ENCODE measurements around the gene PLCXD1. TPM values are rescaled to one million over a fixed set of nuclear protein-coding genes. Genes with fewer than 3 reads are reported as not detected.

The PLCXD1 gene
- total RNA-seq, 1 donor from 2014 or later: 14.4 TPM

DNA sequence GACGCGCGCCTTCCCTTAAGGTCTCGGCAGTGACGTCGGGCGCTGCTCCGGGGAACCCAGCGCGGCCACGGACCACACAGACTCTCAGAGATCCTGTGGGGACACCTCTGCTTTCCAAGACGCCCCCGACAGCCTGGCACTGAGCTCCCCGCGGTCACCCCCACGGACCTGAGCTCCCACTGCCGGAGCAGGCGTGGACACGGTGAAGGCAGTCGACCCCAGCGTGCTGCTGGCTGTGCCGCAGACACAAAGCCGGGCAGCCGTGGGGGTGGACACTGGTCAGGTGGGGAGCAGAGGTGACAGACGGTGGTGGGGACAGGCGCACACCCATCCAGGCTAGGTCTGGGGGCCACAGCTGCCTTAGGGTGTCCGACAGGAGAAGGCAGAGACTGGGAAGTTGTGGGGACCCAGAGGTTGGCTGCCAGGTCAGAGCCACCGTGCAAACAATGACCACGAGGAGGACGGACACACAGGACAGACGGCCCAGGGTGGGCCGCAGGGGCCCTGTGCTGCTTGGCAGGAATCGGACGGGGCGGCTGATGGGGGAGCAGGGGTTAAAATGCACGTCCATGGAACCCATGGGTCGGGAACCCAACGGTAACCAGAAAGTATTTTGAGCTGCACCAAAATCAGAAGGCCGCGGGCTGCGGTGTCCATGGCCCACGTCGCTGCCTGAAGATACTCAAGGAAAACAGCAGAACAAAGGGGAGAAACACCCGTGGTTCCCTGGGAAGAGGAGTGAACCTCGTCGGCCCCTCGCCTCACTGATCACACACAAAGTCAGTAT, 54.0 kb downstream of the PLCXD1 start:
- no peak for DNase-seq

DNA sequence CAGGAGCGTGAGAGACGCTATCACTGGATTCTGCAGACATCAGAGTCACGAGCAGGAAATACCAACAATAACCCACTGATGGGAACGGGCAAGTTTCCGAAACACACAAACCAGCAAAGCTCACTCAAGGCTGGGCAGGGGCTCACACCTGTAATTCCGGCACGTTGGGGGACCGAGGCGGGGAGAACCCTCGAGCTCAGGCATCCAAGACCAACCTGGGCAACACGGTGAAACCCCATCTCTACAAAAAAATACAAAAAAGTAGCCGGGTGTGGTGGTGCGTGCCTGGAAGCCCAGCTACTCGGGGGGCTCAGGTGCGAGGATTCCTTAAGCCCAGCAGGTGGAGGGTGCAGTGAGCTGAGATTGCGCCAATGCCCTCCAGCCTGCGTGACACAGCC, 54.6 kb downstream of the PLCXD1 start:
- no peak for DNase-seq

DNA sequence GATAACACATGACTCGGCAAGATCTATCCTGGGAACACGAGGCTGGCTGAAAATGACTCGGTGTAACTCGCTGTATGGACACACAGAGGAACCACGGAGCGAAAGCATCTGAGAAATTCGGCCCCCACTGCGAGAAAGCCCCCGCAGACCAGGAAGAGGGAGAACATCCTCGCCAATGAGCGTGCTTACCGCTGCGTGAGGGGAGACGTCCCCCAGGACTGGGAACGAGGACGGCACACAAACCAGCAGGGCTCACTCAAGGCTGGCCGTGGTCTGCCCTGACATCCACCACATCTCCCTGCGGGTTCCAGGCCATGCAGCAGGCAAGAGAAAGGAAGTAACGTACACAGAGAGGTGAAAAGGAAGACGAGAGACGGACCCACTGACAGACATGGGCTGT, 55.0 kb downstream of the PLCXD1 start:
- DNase-seq: no peak

DNA sequence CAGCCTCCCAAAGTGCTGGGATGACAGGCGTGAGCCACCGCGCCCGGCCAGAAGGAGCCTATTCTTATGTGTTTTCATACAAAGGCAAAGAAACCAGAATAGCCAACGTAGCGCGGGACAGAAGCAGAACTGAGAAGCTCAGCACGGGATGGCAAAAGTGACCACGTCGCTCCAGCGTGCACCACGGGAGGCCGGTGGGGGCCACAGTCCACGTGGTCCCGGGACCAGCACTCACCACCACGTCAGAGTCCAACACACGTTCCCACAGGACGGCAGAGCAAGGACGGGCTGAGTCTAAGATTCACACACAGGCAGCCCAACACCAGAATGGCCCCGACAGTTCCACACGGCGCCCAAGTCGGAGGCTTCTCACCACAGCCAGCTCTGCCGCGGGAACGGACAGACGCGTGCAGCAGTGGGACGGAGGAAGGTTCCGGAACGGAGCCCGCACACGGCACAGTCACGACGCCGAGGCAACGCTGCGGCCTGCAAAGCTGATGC, 56.2 kb downstream of the PLCXD1 start:
- no peak for DNase-seq

DNA sequence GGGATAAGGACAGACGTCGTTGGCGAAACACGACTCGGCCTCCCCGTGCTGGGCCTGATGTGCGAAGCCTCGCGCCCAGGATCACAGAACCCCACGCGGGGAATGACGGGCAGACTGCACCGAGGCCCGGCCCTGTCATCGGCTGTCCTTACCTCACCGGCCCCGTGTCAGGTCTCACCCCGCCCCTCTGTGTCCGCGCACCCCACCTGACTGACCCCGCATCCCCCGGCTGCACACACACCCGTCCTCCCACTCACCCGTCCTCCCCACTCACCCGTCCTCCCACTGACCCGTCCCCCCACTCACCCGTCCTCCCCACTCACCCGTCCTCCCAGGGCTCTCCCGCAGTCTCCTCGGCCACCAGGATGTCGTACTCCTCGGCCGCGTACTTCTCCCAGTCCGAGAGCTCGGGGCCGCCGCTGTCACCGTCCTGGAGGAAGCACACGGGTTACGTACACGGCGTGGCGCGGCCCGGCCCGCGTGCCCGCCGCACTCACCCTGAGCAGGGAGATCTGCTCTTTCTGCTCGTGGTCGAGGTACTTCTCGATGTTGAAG, 57.2 kb downstream of the PLCXD1 start:
- no peak for DNase-seq

DNA sequence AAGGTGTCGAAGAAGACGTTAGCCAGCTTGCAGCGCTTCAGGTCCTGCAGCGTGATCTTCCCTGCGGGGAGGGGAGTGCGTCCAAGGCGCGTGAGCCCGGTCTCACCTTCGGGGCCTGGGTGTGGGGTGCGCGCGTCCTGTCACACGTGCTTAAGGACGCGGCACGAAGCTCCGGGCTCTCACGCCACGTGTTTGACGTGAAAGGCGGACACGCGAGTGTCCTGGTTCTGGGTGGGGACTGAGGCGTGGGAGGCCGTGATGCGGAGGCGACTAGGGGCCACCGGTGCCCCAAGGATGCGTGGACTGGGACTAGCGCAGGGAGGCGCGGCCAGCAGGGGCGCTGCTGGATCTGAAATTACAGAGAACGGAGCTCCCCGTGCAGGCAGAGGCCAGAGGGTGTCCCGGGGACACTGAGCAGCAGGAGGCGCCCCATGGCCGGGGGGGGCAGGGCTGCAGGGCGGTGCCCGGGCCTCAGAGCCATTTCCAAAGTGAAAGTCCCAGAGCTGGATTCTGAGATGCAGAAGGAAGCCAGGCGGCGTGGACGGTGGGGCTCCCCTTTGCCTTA, 57.7 kb downstream of the PLCXD1 start:
- no peak for DNase-seq

DNA sequence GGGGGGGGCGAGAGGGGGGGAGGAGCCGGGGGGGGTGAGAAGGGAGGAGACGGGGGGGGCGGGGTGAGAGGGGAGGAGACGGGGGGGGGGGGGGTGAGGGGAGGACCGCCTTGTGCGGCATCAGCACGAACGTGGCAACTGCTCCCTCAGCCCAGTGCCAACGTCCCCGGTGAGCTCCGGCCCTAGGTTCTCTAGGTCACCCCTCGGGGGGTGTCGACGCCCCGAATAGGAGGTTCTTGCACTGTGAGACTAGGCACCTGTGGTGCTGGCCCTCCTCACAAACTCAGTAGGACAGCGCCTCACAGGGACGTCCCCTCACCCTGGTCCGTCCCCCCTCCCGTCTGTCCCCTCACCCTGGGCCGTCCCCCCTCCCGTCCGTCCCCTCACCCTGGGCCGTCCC, 58.9 kb downstream of the PLCXD1 start:
- no peak for DNase-seq

DNA sequence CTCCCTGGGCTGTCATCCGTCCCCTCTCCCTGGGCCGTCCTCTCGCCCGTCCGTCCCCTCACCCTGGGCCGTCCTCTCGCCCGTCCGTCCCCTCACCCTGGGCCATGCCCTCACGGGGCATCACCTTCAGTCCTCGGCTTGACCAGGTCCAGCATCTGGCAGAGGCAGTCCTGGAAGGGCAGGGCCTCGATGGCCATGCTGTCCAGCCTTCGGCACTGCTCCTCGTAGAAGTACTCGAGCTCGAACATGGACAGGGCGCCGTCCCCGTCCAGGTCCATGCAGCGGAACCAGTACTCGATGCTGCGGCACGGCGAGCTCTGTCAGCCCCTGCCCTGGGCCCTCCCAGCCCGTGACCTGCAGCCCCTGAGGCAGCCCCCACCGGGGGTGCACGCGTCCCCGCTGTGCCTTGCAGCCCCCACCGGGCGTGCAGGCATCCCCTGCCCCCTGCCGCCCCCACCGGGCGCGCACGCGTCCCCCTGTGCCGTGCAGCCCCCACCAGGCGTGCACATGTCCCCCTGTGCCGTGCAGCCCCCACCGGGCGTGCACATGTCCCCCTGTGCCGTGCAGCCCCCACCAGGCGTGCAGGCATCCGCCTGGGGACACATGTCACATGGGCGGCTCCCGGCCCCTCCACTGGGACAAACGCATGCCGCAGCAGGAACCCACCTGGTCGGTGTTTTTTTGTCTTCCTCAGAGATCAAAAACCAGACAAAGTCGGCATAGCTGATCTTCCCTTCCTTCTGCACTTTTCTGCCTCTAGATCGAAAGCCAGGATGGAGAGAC, 59.7 kb downstream of the PLCXD1 start:
- no peak for DNase-seq

DNA sequence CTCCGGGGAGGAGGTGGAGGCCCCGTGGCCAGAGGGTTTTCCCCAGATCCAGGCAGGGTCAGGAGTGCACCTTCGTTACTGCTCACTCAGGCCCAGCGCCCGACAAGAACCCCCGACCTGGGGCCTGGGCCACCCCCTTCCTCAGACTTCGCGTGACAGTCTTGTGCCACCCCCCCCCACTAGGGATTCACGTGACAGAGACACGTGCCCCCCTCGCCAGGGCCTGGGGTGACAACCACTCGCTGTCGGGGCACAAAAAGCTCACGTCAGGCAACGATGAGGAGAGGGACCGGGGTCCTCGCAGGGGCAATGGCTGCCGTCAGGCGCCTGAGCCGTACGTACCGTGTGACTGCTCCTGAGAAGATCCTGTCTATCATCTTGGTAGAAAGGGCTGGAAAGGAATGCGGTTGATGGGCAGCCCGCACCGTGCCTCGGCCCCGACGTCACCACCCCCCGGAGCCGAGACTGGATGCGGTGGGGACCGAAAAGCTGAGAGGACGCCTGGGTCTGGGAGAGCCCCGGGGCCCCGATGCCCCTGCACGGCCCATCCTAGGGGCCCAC, 60.4 kb downstream of the PLCXD1 start:
- DNase-seq: no peak

DNA sequence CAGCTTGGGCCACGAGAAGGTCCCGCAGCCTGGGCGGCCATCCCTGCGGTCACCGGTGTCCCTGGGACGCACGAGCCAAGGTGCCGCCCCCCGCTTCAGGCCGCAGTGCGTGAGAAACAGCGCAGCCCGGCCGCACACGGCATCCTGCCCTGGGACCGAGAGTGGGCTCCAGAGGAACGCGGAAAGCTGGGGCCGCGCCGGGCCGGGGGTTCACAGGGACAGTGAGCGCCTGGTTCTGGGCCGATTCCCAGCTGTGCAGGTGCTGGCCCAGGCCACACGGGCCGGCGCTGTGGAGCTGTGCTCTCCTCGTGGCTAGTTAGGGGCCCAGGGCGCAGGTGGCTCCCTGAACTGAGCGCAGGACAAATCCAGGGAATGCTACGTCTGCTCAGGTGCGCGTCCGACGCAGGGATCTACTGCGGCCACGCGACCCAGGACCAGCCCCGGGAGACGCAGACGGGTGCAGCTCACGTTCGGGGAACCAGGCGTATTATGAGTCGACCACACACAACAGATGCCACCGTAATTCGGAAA, 63.3 kb downstream of the PLCXD1 start:
- no peak for DNase-seq

DNA sequence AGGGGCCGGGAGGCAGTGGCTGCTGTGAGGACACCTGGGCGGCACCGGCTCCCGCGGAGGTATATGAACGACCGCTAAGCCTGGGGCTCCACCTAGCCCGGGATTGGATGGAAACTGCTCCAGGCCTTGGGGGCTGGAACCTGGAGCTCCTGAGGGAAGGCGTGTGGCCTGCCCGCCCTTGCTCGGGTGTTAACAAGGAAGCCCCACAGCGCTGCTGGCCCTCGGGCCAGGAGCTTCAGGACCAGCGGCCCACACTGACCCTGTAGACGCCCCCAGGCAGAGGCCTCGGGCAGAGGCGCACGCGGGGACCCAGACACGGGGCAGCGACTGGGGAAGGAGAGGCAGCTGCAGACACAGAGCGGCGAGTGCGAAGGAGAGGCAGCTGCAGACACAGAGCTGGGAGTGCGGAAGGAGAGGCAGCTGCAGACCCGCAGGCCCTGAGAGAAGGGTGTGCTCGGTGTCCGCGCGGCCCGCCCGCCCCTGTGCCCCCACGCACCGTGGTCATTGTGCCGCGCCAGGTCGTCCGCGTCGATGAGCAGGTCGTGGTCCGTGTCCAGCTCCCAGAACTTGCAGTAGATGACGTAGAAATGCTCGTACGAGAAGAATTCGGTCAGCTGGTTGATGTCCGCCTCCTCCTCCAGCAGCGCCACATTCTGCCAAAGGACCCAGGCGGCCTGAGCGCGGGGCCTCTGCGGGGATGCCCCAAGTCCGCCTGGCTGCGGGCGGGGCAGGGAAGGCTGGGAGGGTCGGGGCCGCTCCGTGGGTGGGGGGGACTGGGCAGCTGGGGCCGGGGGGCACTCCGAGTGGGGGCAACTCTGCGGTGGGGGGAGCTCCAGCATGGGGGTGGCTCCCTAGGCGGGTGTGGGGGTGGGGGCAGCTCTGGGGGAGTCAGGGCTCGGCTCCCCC, 64.1 kb downstream of the PLCXD1 start:
- no peak for DNase-seq

DNA sequence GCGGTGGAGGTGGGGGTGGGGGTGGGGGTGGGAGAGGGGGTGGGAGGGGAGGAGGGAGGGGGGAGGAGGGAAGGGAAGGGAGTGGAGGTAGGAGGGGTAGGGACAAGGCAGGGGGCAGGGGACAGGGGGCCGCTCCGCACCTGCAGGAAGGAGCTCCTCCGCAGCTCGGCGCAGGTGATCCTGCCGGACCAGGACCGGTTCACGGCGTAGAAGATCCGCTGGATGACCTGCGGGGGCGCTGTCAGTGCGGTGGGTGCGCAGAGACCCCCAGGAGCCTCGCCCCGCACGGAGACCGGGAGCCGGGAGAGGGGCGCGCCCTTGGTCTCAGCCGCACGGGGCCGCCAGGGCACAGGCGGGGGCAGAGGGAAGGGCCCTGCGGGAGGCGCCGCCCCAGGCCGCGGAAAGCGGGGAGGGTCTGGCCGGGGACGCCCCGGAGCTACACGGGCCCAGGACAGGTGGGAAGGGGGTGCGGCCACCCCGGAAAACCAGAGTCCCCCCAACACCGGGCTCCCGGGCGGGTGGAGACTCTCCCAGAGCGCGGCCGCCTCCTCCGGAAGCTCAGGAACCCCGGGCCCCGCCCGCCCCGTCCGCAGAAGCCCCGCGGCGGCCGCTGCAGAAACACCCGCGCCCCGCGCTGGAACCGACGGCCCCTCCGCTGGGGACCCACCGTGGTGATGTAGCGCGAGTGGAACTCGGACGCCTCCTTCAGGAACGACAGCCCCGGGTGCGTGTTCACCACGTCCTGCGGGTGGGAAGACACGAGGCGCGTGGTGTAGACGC, 65.0 kb downstream of the PLCXD1 start:
- no peak for DNase-seq

DNA sequence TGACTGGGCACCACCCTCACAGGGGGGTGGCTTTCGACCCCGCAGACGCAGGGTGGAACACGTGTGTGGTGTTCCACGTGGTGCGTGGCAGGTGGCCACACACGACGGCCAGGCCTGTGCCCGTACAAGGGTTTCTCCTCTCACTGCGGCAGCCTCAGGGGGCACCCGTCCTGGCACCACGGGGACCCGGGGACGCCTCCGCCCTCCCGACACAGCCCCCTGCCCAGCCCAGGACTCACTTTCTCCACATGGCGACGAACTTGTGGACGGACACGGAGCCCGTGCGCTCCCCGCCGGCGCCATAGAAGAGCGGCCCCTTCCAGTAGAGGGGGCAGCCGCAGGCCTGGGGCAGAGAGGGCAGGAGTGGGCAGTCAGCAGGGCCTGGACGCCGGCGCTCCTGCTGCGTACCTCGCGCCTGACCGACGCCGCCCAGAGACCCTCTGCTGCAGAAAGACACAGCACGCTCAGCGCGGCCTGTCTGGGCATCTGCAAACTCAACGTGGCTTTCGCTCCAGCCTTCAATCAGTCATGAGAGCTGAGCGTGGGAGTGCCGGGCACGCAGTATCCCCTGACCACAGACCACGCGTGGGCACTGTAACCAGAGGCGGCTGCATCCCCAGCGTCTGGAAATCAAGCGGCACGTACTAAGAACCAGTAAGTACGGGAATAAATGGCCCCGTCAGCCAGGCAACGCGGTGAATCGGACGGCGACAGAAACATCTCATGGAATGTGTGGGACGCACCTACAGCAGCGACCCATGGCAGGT, 66.4 kb downstream of the PLCXD1 start:
- DNase-seq: no peak

DNA sequence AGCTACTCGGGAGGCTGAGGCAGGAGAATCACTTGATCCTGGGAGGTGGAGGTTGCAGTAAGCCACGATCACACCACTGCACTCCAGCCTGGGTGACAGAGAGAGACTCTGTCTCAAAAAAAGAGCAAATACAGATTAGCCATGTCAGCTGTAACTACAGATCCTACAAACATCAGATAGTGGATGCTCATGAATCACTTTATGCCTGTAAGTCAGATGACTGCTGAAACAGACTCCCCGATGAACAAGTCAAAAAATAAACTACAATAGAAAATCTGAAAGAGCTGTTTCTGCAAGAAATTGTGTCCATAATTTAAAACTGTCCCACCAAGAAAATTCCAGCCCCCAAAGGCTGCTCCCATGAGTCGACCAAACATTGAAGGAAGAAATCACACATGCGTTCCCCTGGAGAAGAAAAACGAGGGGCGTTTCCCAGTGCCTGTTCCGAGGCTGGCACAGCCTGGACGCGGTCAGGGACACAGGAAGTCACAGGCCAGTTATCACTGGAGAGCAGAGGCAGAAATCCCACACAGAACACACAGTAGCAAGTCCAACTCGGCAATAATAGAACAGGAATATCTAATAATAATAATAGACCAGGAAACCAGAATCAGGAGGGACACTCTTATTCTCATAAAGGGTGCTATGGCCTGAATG, 67.4 kb downstream of the PLCXD1 start:
- no peak for DNase-seq

DNA sequence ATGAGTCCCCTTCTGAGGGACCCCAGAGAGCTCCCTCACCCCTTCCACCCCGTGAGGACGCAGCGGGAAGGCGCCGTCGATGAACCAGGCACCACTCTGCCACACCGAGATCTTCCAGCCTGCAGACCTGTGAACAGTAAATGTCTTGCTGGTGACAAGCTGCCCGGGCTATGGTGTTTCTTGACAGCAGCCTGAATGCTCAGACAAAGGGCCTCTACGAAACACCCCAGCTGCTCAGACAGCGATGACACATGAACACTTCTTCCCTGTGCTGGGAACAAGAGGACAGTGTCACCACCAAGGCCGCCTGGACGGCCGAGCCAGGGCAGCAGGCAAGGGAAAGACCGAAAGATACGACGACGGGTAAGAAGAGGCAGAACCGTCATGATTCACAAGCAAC, 68.0 kb downstream of the PLCXD1 start:
- DNase-seq: no peak

DNA sequence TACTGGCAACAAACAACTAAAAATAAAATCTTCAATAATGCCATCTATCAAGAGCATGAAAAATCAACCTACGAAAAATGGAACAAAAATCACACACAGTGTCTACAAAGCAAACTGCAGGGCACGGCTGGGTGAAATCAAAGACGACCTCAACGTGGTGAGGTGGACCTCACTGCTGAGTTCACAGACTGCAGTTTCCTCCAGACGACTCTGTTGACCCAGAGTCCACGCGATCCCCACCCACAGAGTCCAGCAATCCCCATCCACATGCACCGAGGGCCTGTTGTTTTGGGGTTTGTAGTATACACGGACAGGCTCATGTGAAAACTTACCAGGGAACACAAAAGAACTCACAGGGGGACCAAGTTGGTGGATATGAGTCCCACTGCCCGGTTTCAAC, 68.5 kb downstream of the PLCXD1 start:
- no peak for DNase-seq

DNA sequence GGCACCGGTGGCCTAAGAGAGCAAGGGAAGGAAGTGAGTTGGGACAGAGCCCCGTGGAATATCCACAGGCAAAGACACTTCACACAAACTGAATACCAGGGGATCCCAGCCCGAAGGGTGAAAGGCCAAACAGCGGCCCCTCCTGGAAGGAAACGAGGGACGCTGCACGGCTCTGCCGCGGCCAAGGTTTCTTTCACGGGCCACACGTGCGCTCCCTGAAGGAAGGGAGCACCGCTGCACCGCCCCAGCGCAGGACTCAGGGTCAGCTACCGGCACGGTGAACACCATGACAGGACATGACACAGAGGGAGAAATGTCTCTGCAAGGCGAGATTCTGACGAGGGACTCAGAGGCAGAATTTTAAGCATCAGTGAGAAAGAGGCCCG, 69.0 kb downstream of the PLCXD1 start:
- DNase-seq: no peak

DNA sequence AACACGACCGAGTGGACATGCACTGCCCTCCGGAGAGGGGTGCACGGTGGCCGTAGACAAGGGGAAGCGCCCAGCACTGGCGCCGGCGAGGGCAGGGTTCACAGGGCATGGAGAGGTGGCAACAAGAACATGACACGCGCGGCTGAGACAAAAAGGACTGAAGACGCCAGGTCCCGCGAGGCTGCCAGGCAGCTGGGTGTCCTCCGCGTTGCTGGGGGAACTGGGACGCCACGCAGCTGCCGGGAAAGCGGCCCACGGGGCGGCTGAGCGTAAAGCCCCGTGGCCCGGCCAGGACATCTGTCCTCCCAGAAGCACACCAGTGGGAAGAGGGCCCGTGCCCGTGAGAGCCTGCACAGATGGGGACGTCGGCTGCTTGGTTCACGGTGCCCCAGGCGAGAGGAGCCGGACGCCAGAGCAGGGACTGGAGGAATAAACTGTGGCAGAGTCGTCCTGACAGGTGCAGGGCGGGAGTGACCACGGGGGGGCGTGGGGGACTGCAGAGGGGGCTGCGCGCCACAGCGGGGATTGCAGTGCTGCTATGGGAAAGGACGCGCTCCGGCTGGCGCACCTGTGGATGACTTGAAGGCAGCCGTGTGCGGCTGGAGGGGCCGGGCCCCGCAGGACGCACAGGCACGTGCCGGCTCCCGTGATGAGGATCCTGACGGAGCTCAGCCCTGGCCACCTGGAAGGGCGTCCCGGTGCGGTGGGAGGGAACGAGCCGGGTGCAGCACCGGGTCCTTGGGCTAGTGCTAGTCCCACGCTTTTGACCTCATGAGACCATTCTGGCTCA, 69.5 kb downstream of the PLCXD1 start:
- DNase-seq: no peak

Data from skin of body (tissue), 2 donors.